Activated naive CD8-positive, alpha-beta T cell treated with anti-CD3 and anti-CD28 coated beads, Interleukin-2, amount 50 U/mL, for 24 hours (primary cell): ENCODE results near the gene NRP2.

Source experiments
- ATAC-seq: fragments of 150-1000 bp; cut with Tn5 transposase; one replicate; pipeline ENCODE4 v1.10.0; 2021
- DNase-seq: peaks from one replicate; pipeline ENCODE4 v3.0.0; 2021
- H3K27ac Mint-ChIP-seq: one replicate; pipeline ENCODE4 v1.8.0; 2021; ENCODE audit warnings: mild to moderate bottlenecking, mixed read lengths
- H3K27me3 Mint-ChIP-seq: one replicate; pipeline ENCODE4 v1.8.0; 2021; ENCODE audit warnings: mixed read lengths
- H3K36me3 Mint-ChIP-seq: one replicate; pipeline ENCODE4 v1.8.0; 2021; ENCODE audit warnings: low read depth, mixed read lengths
- H3K4me1 Mint-ChIP-seq: one replicate; pipeline ENCODE4 v1.8.0; 2021; ENCODE audit warnings: mixed read lengths
- H3K4me3 Mint-ChIP-seq: one replicate; pipeline ENCODE4 v1.8.0; 2021; ENCODE audit warnings: mild to moderate bottlenecking, moderate library complexity, mixed read lengths
- H3K9me3 Mint-ChIP-seq: one replicate; pipeline ENCODE4 v1.8.0; 2021; ENCODE audit warnings: mixed read lengths

NRP2 gene

DNA sequence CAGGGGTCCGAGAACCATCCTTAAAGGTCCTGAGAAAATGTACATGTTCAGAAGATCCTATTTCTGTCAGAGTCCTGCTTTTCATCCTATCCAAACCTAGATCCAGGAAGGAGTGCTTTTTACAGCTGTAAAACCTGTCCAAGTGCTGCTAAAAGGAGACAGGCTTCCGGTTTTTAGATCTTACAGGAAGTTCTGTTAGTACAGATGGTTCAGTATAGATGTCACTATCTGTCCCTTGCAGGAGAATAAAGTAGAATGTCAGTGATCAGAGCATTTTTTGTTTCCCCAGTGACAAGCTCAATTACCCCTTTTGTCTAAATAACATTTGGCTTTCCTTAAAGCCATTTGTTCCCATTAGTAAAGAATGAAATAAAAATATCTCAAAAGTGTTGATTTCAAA is 98.3 kb downstream of the NRP2 start:
- no peak for DNase-seq
- Mint-ChIP-seq H3K27ac (no peak overlapping the region), H3K4me3 (no peak overlapping the region), H3K9me3 (no peaks in the 10 kb centered on the region), H3K4me1 (peaks cover 12% of the 10 kb centered on the region), H3K36me3 (no peaks in the 10 kb centered on the region), H3K27me3 (no peaks in the 10 kb centered on the region)
- ATAC-seq, result no peak

DNA sequence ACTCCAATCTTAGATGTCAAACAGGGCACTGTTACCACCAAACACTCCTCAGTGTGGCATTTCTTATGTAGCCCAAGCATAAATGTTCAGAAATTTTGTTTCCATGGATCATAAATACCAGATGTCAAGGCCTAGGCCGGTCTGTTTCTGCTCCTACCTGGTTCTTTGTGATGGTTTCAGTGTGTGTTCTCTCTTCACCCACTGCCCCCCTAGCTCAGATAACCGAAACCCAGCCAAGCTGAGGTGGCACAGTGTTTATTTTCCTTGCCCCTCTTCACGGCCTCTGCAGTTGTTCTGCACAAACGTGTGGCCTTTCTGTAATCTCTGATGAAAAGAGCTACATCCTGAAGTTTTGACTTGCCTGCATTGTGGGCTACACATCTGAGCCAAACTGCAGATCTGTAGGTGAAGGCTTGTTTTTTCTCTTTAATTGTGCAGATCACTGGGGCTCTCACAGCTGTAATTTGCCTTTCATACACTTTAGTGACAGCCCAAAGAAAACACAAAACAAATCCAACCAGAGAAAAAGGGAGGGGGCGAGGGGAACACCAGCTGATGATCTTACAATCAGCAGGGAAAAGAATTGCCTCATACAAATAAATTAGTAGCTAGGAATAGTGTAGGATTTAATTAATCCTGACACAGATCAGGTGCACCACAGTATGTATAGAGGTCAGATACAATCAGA is 99.1 kb downstream of the NRP2 start:
- Mint-ChIP-seq H3K27ac (no peak overlapping the region), H3K4me3 (no peak overlapping the region), H3K4me1 (peaks cover 15% of the 10 kb centered on the region), H3K9me3 (no peaks in the 10 kb centered on the region), H3K36me3 (no peaks in the 10 kb centered on the region), H3K27me3 (no peaks in the 10 kb centered on the region)
- DNase-seq, result no peak
- ATAC-seq, result no peak

DNA sequence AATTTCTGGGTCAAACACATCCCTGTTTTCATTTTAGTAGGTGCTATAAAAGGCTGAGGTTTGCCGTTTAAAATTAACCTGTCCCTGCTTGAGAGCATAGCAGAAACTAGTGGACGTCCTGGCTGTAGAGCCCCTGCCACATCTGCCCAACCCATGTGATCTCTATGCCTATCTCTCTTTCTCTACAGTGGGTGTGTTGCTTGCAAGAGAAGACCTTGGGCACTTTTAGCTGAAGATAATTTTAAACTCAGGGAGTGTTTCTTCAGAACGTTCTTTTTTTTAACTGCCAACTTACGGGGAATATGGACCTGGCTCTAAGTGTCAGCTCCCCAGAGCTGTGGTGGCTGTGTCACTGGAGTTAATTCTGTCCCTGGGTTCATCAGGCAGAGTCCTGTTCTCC is 100.6 kb downstream of the NRP2 start:
- DNase-seq, result no peak
- Mint-ChIP-seq H3K4me3 (no peak overlapping the region), H3K27ac (no peak overlapping the region), H3K36me3 (no peaks in the 10 kb centered on the region), H3K4me1 (peaks cover 15% of the 10 kb centered on the region), H3K9me3 (no peaks in the 10 kb centered on the region), H3K27me3 (no peaks in the 10 kb centered on the region)
- no peak for ATAC-seq

DNA sequence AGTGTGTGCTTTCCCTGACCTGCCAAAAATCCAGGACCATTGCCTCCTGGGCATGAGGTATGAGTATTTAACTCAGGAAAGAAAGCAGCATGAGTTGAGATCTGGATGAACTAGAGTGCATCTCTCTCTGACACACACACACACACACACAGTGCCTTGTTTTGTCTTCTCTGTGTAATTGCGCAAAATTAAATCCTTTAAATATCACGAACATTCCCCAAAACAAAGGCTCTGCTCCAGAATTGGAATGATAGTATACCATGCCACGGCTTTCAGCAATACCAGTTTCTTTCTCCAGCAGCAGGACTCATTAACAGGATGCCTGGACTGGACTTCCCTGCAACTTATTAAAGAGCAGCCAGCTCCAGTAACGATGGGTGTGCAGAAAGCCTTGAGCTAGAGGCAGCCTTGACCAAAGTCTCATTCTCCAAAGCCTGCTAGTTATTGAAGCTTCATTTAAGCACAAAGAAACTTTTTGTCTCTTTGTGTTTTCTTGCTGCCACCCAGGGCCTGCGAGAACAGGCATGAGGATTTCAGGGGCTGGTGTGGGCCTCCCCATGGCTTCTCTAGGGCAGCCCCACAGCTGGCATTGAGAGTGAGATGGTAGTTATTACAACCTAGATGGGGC is 101.7 kb downstream of the NRP2 start:
- H3K4me3 Mint-ChIP-seq, result no peak overlapping the region
- no peaks in the 10 kb centered on the region for H3K9me3 Mint-ChIP-seq
- H3K27ac Mint-ChIP-seq, result no peak overlapping the region
- no peaks in the 10 kb centered on the region for H3K27me3 Mint-ChIP-seq
- DNase-seq (no peak), ATAC-seq (no peak)
- H3K4me1 Mint-ChIP-seq, result peaks cover 15% of the 10 kb centered on the region
- no peaks in the 10 kb centered on the region for H3K36me3 Mint-ChIP-seq

DNA sequence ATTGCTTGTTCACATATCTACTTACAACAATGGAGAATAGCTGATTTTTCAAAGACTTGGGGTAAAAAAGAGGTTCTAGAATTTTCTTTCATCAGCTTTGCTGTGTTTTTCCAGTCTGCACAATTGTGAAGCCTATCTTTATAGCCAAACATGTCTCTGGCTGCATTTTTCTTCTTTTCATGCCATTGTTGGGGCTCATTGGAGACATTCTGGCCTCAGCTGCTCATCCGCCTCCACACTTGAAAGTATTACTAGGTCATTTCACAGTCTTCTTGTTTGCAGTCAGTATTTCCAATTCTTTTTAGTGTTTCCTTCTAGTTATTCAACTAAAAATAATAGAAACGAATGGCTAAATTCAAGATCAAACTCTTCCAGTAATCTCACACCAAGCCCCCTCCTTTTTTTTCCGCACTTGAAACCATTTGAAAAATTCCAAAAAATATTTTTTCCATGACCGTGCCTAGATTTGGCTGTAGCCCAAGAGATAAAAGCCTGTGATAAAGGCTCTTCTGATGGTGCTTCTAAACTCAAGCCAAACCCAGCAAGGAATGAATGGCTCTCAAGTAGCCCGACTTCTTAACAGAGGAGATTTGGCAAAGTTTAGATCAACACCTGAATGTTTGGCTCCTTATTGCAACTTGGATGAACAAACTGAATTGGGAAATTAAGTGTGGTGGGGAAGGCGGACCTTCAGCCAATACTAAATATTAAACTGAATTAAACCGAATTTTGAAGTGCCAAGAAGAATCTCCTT is 103.4 kb downstream of the NRP2 start:
- DNase-seq (no peak), ATAC-seq (no peak)
- Mint-ChIP-seq H3K9me3 (no peaks in the 10 kb centered on the region), H3K27ac (no peak overlapping the region), H3K4me3 (no peak overlapping the region), H3K27me3 (no peaks in the 10 kb centered on the region), H3K4me1 (peaks cover 14% of the 10 kb centered on the region), H3K36me3 (no peaks in the 10 kb centered on the region)

DNA sequence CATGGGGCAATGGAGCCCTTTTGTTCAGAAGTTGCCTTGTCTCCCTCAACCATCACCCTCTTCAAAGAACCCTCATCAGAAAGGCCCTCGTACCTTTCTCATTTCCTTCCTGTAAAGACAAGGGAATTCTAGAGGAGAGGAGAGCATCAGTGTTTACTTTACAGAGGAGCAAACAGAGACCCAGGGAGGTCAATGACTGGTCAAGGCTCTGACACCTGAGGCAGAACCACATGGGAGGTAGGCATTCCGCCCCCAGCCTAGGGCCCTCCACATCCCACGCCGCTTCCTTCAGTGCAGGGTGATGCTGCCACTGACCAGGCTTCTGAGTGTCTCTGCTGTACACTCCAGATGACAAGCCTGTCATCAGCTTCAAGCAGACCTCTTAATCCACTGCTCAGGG is 104.7 kb downstream of the NRP2 start:
- no peak for ATAC-seq
- H3K9me3 Mint-ChIP-seq, result no peaks in the 10 kb centered on the region
- H3K27me3 Mint-ChIP-seq, result no peaks in the 10 kb centered on the region
- peaks cover 5% of the 10 kb centered on the region for H3K4me1 Mint-ChIP-seq
- DNase-seq, result no peak
- no peak overlapping the region for H3K27ac Mint-ChIP-seq
- no peak overlapping the region for H3K4me3 Mint-ChIP-seq
- no peaks in the 10 kb centered on the region for H3K36me3 Mint-ChIP-seq

DNA sequence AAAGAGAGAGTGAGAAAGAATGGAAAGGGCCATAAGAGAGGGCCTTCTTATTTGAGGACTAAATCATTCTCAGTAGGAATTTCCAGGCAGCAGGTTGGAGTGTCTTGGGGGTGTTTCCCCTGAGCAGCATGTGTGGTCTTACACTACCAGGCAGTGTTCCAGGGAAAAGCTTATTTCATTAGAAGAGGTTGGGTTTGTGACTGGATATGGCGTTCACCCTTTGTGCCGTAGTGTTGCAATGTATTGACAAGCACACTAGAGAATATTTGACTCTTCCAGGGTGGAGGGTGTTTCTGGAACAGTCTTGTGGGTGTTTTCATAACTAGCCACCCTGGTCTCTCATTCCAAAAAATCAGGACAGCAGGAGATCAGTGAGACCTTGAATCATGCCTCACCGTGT is 105.5 kb downstream of the NRP2 start:
- no peak overlapping the region for H3K4me3 Mint-ChIP-seq
- peaks cover 5% of the 10 kb centered on the region for H3K4me1 Mint-ChIP-seq
- no peaks in the 10 kb centered on the region for H3K36me3 Mint-ChIP-seq
- no peak for ATAC-seq
- DNase-seq, result no peak
- no peaks in the 10 kb centered on the region for H3K27me3 Mint-ChIP-seq
- H3K27ac Mint-ChIP-seq, result no peak overlapping the region
- no peaks in the 10 kb centered on the region for H3K9me3 Mint-ChIP-seq

DNA sequence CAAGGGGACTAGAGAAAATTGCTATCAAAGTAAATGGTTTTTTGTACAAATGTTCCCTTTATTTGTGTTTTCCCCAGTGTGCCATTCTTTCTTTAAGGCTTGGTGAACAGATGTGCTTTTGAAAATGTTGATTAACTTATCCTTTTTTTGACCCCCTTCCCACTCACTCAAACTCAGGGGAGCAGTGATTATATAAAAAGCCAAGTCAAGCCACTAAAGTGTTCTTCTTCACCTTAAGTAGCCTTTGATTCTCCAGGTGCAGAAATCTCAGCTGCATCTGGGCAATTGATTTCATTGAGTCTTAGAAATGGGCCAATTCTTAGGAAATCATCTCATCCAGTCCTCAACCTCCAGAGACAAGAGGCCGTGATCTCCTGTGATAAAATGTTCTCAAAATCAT is 107.6 kb downstream of the NRP2 start:
- Mint-ChIP-seq H3K4me1 (peaks cover 5% of the 10 kb centered on the region), H3K27ac (no peak overlapping the region), H3K36me3 (no peaks in the 10 kb centered on the region), H3K9me3 (no peaks in the 10 kb centered on the region), H3K4me3 (no peak overlapping the region), H3K27me3 (no peaks in the 10 kb centered on the region)
- DNase-seq, result no peak
- no peak for ATAC-seq

DNA sequence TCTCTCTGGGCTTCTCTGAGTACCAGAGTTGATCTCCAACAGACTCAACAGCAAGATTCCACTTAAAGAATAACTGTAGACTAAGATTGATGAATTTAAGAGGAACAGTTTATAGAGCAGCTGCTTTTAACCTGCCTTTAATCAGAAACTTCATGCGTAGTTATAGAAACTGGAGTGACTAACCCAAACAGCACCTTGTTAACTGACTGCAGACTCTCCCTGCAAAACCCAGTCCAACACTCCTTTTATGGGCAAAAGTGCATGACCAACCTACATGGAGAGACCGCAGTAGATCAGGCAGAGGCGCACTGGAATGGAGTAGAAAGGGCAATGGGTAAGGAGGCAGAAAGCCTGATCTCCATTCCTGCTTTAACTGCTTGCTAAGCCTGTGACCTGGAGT is 110.6 kb downstream of the NRP2 start:
- no peaks in the 10 kb centered on the region for H3K4me1 Mint-ChIP-seq
- ATAC-seq (no peak), DNase-seq (no peak)
- no peaks in the 10 kb centered on the region for H3K9me3 Mint-ChIP-seq
- no peaks in the 10 kb centered on the region for H3K27me3 Mint-ChIP-seq
- H3K27ac Mint-ChIP-seq, result no peak overlapping the region
- H3K4me3 Mint-ChIP-seq, result no peak overlapping the region
- no peaks in the 10 kb centered on the region for H3K36me3 Mint-ChIP-seq

DNA sequence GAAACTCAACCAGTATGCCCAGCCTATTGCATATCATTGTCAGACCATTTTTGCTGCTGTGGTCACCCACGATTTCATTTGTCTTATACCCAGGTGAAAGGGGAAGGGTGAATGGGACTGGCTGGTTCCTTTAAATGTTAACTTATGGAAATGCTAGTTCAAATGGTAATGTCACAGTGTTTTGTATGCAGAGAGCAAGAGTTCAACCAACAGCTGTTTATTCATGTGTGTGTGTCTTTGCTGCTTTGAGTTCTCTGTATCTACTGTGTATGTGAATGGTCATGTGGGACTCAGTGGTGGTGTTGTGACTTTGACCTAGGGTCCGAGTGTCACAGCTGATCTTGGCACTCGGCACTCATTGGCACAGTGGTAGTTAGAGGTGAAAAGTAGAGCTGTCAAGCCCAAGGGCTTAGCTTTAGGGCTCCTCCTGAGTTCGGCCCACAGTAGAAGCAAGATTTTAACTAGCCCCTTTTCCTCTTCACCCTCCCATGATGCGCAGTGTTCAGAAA is 114.6 kb downstream of the NRP2 start:
- H3K36me3 Mint-ChIP-seq, result no peaks in the 10 kb centered on the region
- no peaks in the 10 kb centered on the region for H3K9me3 Mint-ChIP-seq
- H3K27ac Mint-ChIP-seq, result no peak overlapping the region
- no peak overlapping the region for H3K4me3 Mint-ChIP-seq
- DNase-seq (no peak), ATAC-seq (no peak)
- no peaks in the 10 kb centered on the region for H3K4me1 Mint-ChIP-seq
- H3K27me3 Mint-ChIP-seq, result no peaks in the 10 kb centered on the region

DNA sequence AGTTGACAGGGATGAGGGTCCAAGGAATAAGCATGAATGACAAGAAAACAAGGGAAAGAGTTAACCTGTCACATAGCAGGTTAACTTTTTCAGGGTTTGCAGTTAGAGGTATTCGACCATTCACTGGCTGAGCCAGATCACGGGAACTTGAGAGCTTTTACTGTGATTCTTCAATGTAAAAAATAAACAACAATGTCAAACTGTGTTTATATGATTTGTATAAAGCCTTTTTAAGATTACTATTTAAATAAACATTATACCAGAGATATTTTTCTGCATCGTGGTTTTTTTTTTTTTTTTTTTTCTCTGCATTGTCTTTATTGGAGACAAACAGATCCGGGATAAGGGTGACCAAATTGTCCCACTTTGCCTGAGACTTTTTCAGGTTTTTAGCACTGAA is 115.6 kb downstream of the NRP2 start:
- ATAC-seq (no peak), DNase-seq (no peak)
- H3K36me3 Mint-ChIP-seq, result no peaks in the 10 kb centered on the region
- no peak overlapping the region for H3K27ac Mint-ChIP-seq
- no peaks in the 10 kb centered on the region for H3K27me3 Mint-ChIP-seq
- H3K4me1 Mint-ChIP-seq, result no peaks in the 10 kb centered on the region
- H3K4me3 Mint-ChIP-seq, result no peak overlapping the region
- H3K9me3 Mint-ChIP-seq, result no peaks in the 10 kb centered on the region

DNA sequence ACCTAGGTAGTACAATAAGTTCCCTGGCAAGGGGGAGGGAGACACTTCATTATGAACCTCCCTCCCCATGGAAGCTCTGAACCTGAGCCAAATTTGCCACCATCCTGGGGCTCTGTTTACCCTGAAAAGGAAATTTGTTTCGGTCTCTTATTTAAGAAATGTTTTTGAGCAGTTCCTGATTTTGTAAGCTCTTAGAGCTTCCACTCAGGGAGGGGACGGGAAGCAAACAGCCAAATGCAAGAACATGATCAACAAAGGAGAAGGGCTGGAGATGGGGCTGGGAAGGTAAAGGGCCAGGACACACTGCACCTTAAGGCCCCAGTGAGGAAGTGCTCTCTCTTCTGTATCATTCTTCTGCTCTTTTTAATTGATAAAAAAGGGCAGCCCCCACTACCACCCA is 117.9 kb downstream of the NRP2 start:
- Mint-ChIP-seq H3K4me3 (no peak overlapping the region), H3K27me3 (no peaks in the 10 kb centered on the region), H3K27ac (no peak overlapping the region), H3K36me3 (no peaks in the 10 kb centered on the region), H3K9me3 (no peaks in the 10 kb centered on the region), H3K4me1 (no peaks in the 10 kb centered on the region)
- no peak for ATAC-seq
- no peak for DNase-seq

DNA sequence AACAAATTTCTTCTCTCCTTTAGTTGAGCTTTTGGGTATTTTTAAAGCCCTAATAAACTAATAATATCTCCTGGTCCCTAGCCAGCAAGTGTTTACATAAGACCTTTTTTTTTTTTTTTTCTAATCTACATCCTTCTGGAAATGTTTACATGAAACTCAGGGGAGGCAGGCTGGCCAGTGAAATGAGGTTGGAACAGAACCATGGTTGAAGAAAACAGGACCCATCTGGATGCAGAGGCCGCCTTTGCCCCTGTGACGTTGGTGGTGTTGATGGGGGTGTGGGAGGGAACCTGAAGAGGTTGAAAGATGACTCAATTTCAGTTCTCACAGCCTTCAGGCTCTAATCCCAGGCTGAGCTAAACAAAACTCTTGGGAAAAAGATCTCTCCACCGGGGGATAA is 118.5 kb downstream of the NRP2 start:
- Mint-ChIP-seq H3K9me3 (no peaks in the 10 kb centered on the region), H3K27me3 (no peaks in the 10 kb centered on the region), H3K27ac (no peak overlapping the region), H3K36me3 (no peaks in the 10 kb centered on the region), H3K4me3 (no peak overlapping the region), H3K4me1 (no peaks in the 10 kb centered on the region)
- ATAC-seq, result no peak
- DNase-seq, result no peak

DNA sequence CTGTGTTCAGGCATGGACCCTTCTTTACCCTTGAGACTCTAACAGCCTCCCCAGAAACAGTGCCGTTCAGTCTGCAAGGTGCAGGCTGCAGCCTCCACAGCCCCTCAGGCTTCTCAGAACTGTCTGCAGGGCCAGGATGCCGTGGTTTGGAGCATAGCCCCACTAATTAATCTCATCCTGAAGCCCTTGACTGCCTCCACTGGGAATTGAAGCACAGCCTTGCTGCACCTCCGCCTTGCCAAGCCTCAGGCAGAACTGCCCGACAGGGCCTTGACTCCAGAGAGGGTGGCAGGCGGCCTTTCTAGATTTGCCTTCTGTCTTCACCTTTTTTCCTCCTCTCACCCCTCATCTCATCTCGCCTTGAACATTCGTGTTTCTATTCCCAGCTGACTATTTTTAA is 119.8 kb downstream of the NRP2 start:
- H3K9me3 Mint-ChIP-seq, result no peaks in the 10 kb centered on the region
- no peak overlapping the region for H3K4me3 Mint-ChIP-seq
- H3K36me3 Mint-ChIP-seq, result no peaks in the 10 kb centered on the region
- H3K4me1 Mint-ChIP-seq, result no peaks in the 10 kb centered on the region
- ATAC-seq (no peak), DNase-seq (no peak)
- no peak overlapping the region for H3K27ac Mint-ChIP-seq
- no peaks in the 10 kb centered on the region for H3K27me3 Mint-ChIP-seq

DNA sequence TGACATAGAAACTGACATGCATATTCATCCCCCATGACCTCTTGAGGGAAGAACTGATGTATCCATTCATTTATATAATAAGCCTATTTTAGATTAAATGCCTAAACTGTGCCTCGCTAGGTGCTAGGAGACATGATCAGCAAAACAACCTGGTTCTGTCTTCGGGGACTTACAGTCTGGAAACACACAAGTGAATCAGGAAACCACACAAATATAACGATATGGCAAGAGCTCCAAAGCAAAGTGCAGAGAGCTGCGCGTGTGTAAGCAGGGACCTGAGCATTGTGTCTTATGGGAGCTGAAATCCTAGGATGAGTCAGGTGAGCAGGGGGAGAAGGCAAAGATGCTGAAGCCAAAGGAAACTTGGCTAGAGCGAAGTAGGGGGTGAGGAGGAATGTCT is 120.6 kb downstream of the NRP2 start:
- Mint-ChIP-seq H3K9me3 (no peaks in the 10 kb centered on the region), H3K4me3 (no peak overlapping the region), H3K4me1 (no peaks in the 10 kb centered on the region), H3K27me3 (no peaks in the 10 kb centered on the region), H3K36me3 (no peaks in the 10 kb centered on the region), H3K27ac (no peak overlapping the region)
- no peak for DNase-seq
- no peak for ATAC-seq
